Panc1 (cell line): ENCODE data around the gene AMPH. TPM values are rescaled to one million over a fixed set of nuclear protein-coding genes. Genes with fewer than 3 reads are reported as not detected.
A peak's percentile ranks its signal among the peaks of the same experiment; 100 is the strongest.

Experiments
- ATAC-seq: fragments of 200-7000 bp; cut with Tn5 transposase; 2 replicates; pipeline ENCODE4 v1.9.1; 2020; ENCODE audit warnings: mild to moderate bottlenecking, moderate library complexity
- BruUV-seq: library from RNA; stranded (reverse); fragments of 400-500 nt; replicated peaks from 2 replicates; lab custom pipeline; 2021; lab: Mats Ljungman, UMichigan
- CTCF ChIA-PET: fragments of 300-600 bp; sonication (Branson Sonifier 250); formaldehyde crosslinking; loops from one replicate; lab custom pipeline; 2022; ENCODE audit warnings: antibody characterized with exemption; lab: Charles Lee
- POLR2A ChIA-PET: fragments of 300-600 bp; sonication (Branson Sonifier 250); formaldehyde crosslinking; loops from one replicate; lab custom pipeline; 2022; ENCODE audit warnings: antibody characterized with exemption; lab: Charles Lee
- DNase-seq: peaks from one replicate; pipeline ENCODE4 v3.0.0-alpha.2; 2010; ENCODE audit warnings: low read depth, low spot score
- H3K27ac ChIP-seq: 2 replicates; pipeline ENCODE4 v1.5.1; 2011; ENCODE audit warnings: mild to moderate bottlenecking, low read length, inconsistent platforms
- H3K27me3 ChIP-seq: fragments of 200-500 bp; sonication (Bioruptor generic); 2 replicates; pipeline ENCODE4 v1.6.0; 2014; ENCODE audit warnings: low read length, inconsistent platforms; ENCODE audit not compliant: control insufficient read depth, insufficient read depth
- H3K36me3 ChIP-seq: fragments of 200-500 bp; sonication (Bioruptor generic); 2 replicates; pipeline ENCODE4 v1.5.1; 2014; ENCODE audit warnings: inconsistent platforms, mild to moderate bottlenecking, low read length, moderate library complexity; ENCODE audit not compliant: control insufficient read depth, insufficient read depth
- H3K4me1 ChIP-seq: 2 replicates; pipeline ENCODE4 v1.5.1; 2011; ENCODE audit warnings: inconsistent platforms, mild to moderate bottlenecking, low read length, moderate library complexity; ENCODE audit not compliant: control insufficient read depth, insufficient read depth
- H3K4me3 ChIP-seq, 2 experiments: 2 replicates each; pipeline ENCODE4 v1.5.1; 2011 to 2012; ENCODE audit warnings: low read depth in 2 of 2, low read length in 2 of 2, mild to moderate bottlenecking in 2 of 2, inconsistent platforms in 1 of 2, moderate library complexity in 1 of 2
- H3K9me3 ChIP-seq: fragments of 200-500 bp; sonication (Bioruptor generic); 2 replicates; pipeline ENCODE4 v1.5.1; 2014; ENCODE audit warnings: low read depth, mild to moderate bottlenecking, inconsistent platforms, low read length, moderate library complexity; ENCODE audit not compliant: control insufficient read depth, insufficient read depth
- CTCF ChIP-seq: fragments of 450-650 bp; IDR thresholded peaks from 2 replicates; pipeline ENCODE4 v1.5.1; 2017; ENCODE audit warnings: mild to moderate bottlenecking
- POLR2AphosphoS5 ChIP-seq: IDR thresholded peaks from 2 replicates; pipeline ENCODE4 v1.6.1; 2012; ENCODE audit warnings: mild to moderate bottlenecking, low read depth, low read length, moderate library complexity
- SIN3A ChIP-seq: IDR thresholded peaks from 2 replicates; pipeline ENCODE4 v1.6.1; 2012; ENCODE audit warnings: low read depth, mild to moderate bottlenecking, low read length, moderate library complexity, borderline replicate concordance; ENCODE audit not compliant: insufficient read depth
- TCF7L2 ChIP-seq: IDR thresholded peaks from 2 replicates; pipeline ENCODE4 v1.6.1; 2011; ENCODE audit warnings: mild to moderate bottlenecking, low read depth, low read length, inconsistent platforms
- in situ Hi-C: cut with HindIII; loops from 2 replicates; pipeline ENCODE4 v1.10.0; 2016; ENCODE audit warnings: low sequenced_read_pairs, low pct_unique_long_range_greater_than_20kb
- intact Hi-C: fragments of 100-400 bp; cut with micrococcal nuclease; formaldehyde crosslinking; loops from one replicate; pipeline ENCODE4 v1.10.0; 2022; ENCODE audit not compliant: unreplicated experiment
- total RNA-seq: library from RNA; stranded (reverse); gene quantifications from one replicate; pipeline ENCODE4 v1.2.1, GENCODE V29; 2021; ENCODE audit not compliant: unreplicated experiment
- TF ChIP-seq, protein P1 (sequence below), 2 experiments: IDR thresholded peaks; 2 replicates each; pipeline ENCODE4 v1.6.1; 2011 to 2012; ENCODE audit warnings: low read depth in 2 of 2, control low read depth in 1 of 2, low read length in 1 of 2, mild to moderate bottlenecking in 1 of 2, moderate library complexity in 1 of 2; ENCODE audit not compliant: insufficient read depth in 1 of 2

AMPH gene
- total RNA-seq, 1 experiment from 2014 or later = not detected

- Histone ChIP-seq H3K4me3 (no peak overlapping the region), H3K4me1 (no peaks in the 10 kb centered on the region), H3K9me3 (no peaks in the 10 kb centered on the region), H3K27ac (no peak overlapping the region), H3K36me3 (no peaks in the 10 kb centered on the region), H3K27me3 (peaks cover 29% of the 10 kb centered on the region)
- CTCF ChIA-PET = interaction anchor here (1.0 kb wide), 1 partner anchor 9 kb away, joined by 3 read pairs; no protein-coding TSS in a partner anchor
- in situ Hi-C loops = no loop called here
- no peak for ATAC-seq
- no TSS peak for BruUV-seq
- POLR2A ChIA-PET = no interaction called here
- no peak for DNase-seq
- intact Hi-C loops = no loop called here
- TF ChIP-seq POLR2AphosphoS5 = no peak
- no peak for TF ChIP-seq SIN3A
Observed at GRCh38 chr7:38382684-38383083, 248.5 kb downstream of the AMPH start.

DNA sequence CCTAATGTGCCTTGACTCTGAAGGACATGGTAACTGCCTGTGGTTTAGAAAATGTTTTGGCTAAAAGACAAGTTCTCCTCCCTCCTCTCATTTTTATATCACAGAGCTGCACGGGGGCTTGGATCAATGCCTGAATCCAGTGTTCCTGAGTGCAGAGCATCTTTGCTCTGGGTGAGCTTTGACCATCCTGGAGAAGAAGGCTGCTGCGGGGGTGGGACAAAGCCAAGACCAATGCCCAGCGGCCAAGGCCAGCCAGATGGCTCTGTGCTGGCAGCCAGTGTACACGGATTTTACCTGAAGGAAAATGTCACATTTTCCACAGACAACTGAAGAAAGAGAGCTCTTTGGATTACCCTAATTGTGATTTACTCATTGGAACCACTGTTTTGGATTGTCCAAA lies 255.7 kb downstream of the AMPH start:
- TF ChIP-seq POLR2AphosphoS5 (no peak), SIN3A (no peak)
- TF ChIP-seq, protein P1, sequence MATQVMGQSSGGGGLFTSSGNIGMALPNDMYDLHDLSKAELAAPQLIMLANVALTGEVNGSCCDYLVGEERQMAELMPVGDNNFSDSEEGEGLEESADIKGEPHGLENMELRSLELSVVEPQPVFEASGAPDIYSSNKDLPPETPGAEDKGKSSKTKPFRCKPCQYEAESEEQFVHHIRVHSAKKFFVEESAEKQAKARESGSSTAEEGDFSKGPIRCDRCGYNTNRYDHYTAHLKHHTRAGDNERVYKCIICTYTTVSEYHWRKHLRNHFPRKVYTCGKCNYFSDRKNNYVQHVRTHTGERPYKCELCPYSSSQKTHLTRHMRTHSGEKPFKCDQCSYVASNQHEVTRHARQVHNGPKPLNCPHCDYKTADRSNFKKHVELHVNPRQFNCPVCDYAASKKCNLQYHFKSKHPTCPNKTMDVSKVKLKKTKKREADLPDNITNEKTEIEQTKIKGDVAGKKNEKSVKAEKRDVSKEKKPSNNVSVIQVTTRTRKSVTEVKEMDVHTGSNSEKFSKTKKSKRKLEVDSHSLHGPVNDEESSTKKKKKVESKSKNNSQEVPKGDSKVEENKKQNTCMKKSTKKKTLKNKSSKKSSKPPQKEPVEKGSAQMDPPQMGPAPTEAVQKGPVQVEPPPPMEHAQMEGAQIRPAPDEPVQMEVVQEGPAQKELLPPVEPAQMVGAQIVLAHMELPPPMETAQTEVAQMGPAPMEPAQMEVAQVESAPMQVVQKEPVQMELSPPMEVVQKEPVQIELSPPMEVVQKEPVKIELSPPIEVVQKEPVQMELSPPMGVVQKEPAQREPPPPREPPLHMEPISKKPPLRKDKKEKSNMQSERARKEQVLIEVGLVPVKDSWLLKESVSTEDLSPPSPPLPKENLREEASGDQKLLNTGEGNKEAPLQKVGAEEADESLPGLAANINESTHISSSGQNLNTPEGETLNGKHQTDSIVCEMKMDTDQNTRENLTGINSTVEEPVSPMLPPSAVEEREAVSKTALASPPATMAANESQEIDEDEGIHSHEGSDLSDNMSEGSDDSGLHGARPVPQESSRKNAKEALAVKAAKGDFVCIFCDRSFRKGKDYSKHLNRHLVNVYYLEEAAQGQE (IDR thresholded peaks at IDR 0.05; ENCODE audit: insufficient read depth in 1 of 2, low read depth in 2 of 2, low read length in 1 of 2) = no peak
- BruUV-seq = no TSS peak

DNA sequence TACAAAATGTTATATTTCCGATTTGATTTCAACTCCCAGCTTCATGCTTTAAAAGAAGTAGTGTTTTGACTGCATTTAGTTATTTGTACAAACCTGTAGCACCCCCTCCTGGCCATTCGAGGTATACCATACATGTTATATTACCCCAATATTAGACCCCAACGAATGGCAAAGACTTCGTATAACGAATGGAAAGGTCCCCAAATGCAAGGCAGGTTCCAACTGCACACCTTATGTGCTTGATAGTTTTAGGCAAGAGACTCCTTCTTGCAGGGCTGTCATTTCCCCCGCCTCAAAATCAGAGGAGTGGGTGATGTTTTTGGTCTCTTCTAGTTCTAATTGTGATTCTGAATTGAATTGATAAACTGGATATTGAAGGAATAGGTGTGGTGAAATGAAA lies 256.7 kb downstream of the AMPH start:
- no peaks in the 10 kb centered on the region for H3K36me3 ChIP-seq
- POLR2A ChIA-PET = no interaction called here
- DNase-seq = no peak
- TF ChIP-seq SIN3A (no peak), CTCF (peak; percentile 78), TCF7L2 (no peak)
- H3K9me3 ChIP-seq = no peaks in the 10 kb centered on the region
- BruUV-seq = no TSS peak
- H3K4me1 ChIP-seq = no peaks in the 10 kb centered on the region
- intact Hi-C loops = no loop called here
- H3K4me3 ChIP-seq = no peak overlapping the region
- CTCF ChIA-PET = interaction anchor here (0.5 to 1.0 kb wide), 3 partner anchors 8 to 1554 kb away, joined by 3 to 5 read pairs (median 3); no protein-coding TSS in a partner anchor
- ATAC-seq = no peak
- peaks cover 5% of the 10 kb centered on the region; the same call in 1 of the 2 replicates for H3K27me3 ChIP-seq
- no peak overlapping the region for H3K27ac ChIP-seq
- in situ Hi-C loops = no loop called here

More for the DNA sequence above, 255.7 kb downstream of the AMPH start:
- intact Hi-C loops (no loop called here), in situ Hi-C loops (no loop called here)
- CTCF ChIA-PET = no interaction called here
- Histone ChIP-seq H3K27me3 (peaks cover 7% of the 10 kb centered on the region; the same call in 1 of the 2 replicates), H3K36me3 (no peaks in the 10 kb centered on the region), H3K4me3 (no peak overlapping the region), H3K27ac (no peak overlapping the region), H3K9me3 (no peaks in the 10 kb centered on the region), H3K4me1 (no peaks in the 10 kb centered on the region)
- no peak for DNase-seq
- no peak for ATAC-seq
- POLR2A ChIA-PET = interaction anchor here (0.6 kb wide), 1 partner anchor 47 kb away, joined by 4 read pairs; no protein-coding TSS in a partner anchor
